ENCODE data around the gene NCKIPSD. TPM values are rescaled to one million over a fixed set of nuclear protein-coding genes. Genes with fewer than 3 reads are reported as not detected.
A peak's percentile ranks its signal among the peaks of the same experiment; 100 is the strongest.

Gene NCKIPSD
- total and polyA plus RNA-seq, 2 experiments from 2014 or later = 19.9 to 22.9 TPM

- Histone ChIP-seq H3K27me3 (no peaks in the 10 kb centered on the region), H3K4me2 (no peak overlapping the region), H2AFZ (no peak overlapping the region), H3K36me3 (replicated peaks; ENCODE audit: insufficient read depth, low read depth) (no peaks in the 10 kb centered on the region), H3K4me1 (ENCODE audit: insufficient read depth) (peaks cover 11% of the 10 kb centered on the region), H3K9me3 (ENCODE audit: low read depth) (no peaks in the 10 kb centered on the region), H3K79me2 (no peaks in the 10 kb centered on the region), H3K4me3 (no peak overlapping the region), H3K27ac (peak overlapping the region; percentile 67), H4K20me1 (ENCODE audit: insufficient read depth, poor library complexity, severe bottlenecking) (no peaks in the 10 kb centered on the region), H3K9me2 (replicated peaks; ENCODE audit: insufficient read depth) (no peaks in the 10 kb centered on the region)
- DNase-seq (ENCODE audit: low spot score) = no peak
- WGBS (ENCODE audit: low lambda C conversion rate, missing lambda C conversion rate) = 80% methylated on average over 6 of the region's 6 CpGs
- TF ChIP-seq EZH2 (IDR thresholded peaks at IDR 0.05; ENCODE audit: borderline replicate concordance) = no peak
- TF ChIP-seq CTCF (IDR thresholded peaks at IDR 0.05; ENCODE audit: poor library complexity) = no peak
- TF ChIP-seq EZH2phosphoT487 (IDR thresholded peaks at IDR 0.05; ENCODE audit: low read depth, severe bottlenecking, unreplicated experiment) = no peak
Measured at GRCh38 chr3:48623851-48624547, 61.7 kb downstream of the NCKIPSD start.

Small RNA genes within 50 kb of the gene (microRNA-seq; reads per million reads assigned to microRNA genes)
- not detected for gene MIR4793

Small RNA genes within 50 kb of the gene (small RNA-seq; reads per million reads assigned to genes)
- not detected for gene AC141002.1

Other genes with a start within 250 kb of the NCKIPSD start
- gene CCDC51, start 245.8 kb downstream of the NCKIPSD start, total RNA-seq = 28.1 and 30.4 TPM in 2 replicates
- gene CCDC51, start 245.8 kb downstream of the NCKIPSD start, polyA plus RNA-seq = 30.8 and 32.0 TPM in 2 replicates
- 345 and 381 TPM in 2 replicates for gene TMA7, start 245.7 kb downstream of the NCKIPSD start, total RNA-seq
- gene TMA7, start 245.7 kb downstream of the NCKIPSD start, polyA plus RNA-seq = 503 and 581 TPM in 2 replicates
- gene ATRIP, start 239.2 kb downstream of the NCKIPSD start, total RNA-seq = 4.5 and 4.9 TPM in 2 replicates
- gene ATRIP, start 239.2 kb downstream of the NCKIPSD start, polyA plus RNA-seq = 4.3 and 6.7 TPM in 2 replicates
- 172 and 192 TPM in 2 replicates for gene SHISA5, start 181.7 kb downstream of the NCKIPSD start, total RNA-seq
- 369 TPM in 2 replicates for gene SHISA5, start 181.7 kb downstream of the NCKIPSD start, polyA plus RNA-seq
- gene PFKFB4, start 129.1 kb downstream of the NCKIPSD start, total RNA-seq = 12.0 and 14.1 TPM in 2 replicates
- gene PFKFB4, start 129.1 kb downstream of the NCKIPSD start, polyA plus RNA-seq = 8.2 and 9.5 TPM in 2 replicates
- gene UCN2, start 122.1 kb downstream of the NCKIPSD start, total RNA-seq = 0.08 and 0.30 TPM in 2 replicates
- 1.1 and 1.5 TPM in 2 replicates for gene UCN2, start 122.1 kb downstream of the NCKIPSD start, polyA plus RNA-seq
- gene COL7A1, start 90.6 kb downstream of the NCKIPSD start, total RNA-seq = 5.7 and 17.4 TPM in 2 replicates
- gene COL7A1, start 90.6 kb downstream of the NCKIPSD start, polyA plus RNA-seq = 19.6 and 24.7 TPM in 2 replicates
- gene UQCRC1, start 76.3 kb downstream of the NCKIPSD start, total RNA-seq = 308 and 352 TPM in 2 replicates
- gene UQCRC1, start 76.3 kb downstream of the NCKIPSD start, polyA plus RNA-seq = 405 and 411 TPM in 2 replicates
- not detected in 2 replicates for gene TMEM89, start 64.1 kb downstream of the NCKIPSD start, total RNA-seq
- gene TMEM89, start 64.1 kb downstream of the NCKIPSD start, polyA plus RNA-seq = not detected in 2 replicates
- 42.0 and 56.6 TPM in 2 replicates for gene SLC26A6, start 50.5 kb downstream of the NCKIPSD start, total RNA-seq
- 53.7 and 60.9 TPM in 2 replicates for gene SLC26A6, start 50.5 kb downstream of the NCKIPSD start, polyA plus RNA-seq
- 1.6 and 1.8 TPM in 2 replicates for gene CELSR3, start 23.0 kb downstream of the NCKIPSD start, total RNA-seq
- 1.9 TPM in 2 replicates for gene CELSR3, start 23.0 kb downstream of the NCKIPSD start, polyA plus RNA-seq
- 99.3 and 112 TPM in 2 replicates for gene IP6K2, start 31.3 kb upstream of the NCKIPSD start, total RNA-seq
- gene IP6K2, start 31.3 kb upstream of the NCKIPSD start, polyA plus RNA-seq = 155 and 169 TPM in 2 replicates
- gene PRKAR2A, start 162.0 kb upstream of the NCKIPSD start, total RNA-seq = 29.7 and 33.9 TPM in 2 replicates
- 9.0 and 10.8 TPM in 2 replicates for gene PRKAR2A, start 162.0 kb upstream of the NCKIPSD start, polyA plus RNA-seq
- 59.1 and 61.3 TPM in 2 replicates for gene SLC25A20, start 213.0 kb upstream of the NCKIPSD start, total RNA-seq
- 38.0 and 46.0 TPM in 2 replicates for gene SLC25A20, start 213.0 kb upstream of the NCKIPSD start, polyA plus RNA-seq
- 58.7 and 60.9 TPM in 2 replicates for gene ARIH2, start 232.9 kb upstream of the NCKIPSD start, total RNA-seq
- 41.7 and 45.3 TPM in 2 replicates for gene ARIH2, start 232.9 kb upstream of the NCKIPSD start, polyA plus RNA-seq

All from hepatocyte (in vitro differentiated cells).